Measurements from ENCODE around the gene SAMD4B.

The SAMD4B gene

DNA sequence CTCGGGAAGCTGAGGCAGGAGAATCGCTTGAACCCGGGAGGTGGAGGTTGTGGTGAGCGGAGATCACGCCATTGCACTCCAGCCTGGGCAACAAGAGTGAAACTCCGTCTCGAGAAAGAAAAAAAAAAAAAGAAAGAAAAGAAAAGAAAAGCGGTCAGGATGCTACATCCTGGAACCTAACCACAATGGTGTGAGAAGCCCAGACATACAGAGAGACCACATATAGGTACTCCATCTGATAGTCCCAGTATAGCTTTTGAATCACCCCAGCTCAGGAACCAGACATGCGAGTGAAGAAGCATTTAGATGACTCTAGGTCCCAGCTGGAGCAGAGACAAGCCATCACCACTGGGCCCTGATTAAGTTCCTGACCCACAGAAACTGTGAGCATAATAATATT is 42.8 kb upstream of the SAMD4B start:
- no peaks in the 10 kb centered on the region for H3K36me3 ChIP-seq
- no peak overlapping the region for H3K27ac ChIP-seq
- TF ChIP-seq, protein P1, sequence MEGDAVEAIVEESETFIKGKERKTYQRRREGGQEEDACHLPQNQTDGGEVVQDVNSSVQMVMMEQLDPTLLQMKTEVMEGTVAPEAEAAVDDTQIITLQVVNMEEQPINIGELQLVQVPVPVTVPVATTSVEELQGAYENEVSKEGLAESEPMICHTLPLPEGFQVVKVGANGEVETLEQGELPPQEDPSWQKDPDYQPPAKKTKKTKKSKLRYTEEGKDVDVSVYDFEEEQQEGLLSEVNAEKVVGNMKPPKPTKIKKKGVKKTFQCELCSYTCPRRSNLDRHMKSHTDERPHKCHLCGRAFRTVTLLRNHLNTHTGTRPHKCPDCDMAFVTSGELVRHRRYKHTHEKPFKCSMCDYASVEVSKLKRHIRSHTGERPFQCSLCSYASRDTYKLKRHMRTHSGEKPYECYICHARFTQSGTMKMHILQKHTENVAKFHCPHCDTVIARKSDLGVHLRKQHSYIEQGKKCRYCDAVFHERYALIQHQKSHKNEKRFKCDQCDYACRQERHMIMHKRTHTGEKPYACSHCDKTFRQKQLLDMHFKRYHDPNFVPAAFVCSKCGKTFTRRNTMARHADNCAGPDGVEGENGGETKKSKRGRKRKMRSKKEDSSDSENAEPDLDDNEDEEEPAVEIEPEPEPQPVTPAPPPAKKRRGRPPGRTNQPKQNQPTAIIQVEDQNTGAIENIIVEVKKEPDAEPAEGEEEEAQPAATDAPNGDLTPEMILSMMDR (IDR thresholded peaks at IDR 0.05) = no peak
- no peaks in the 10 kb centered on the region for H3K9me3 ChIP-seq
- H3K27me3 ChIP-seq = peaks cover 8% of the 10 kb centered on the region
- no peak overlapping the region for H3K4me3 ChIP-seq (ENCODE audit: low read depth in 1 of 2, low read length in 1 of 2)
- H3K4me1 ChIP-seq (ENCODE audit: control insufficient read depth in 1 of 2, insufficient read depth in 1 of 2, low read depth in 1 of 2, low read length in 1 of 2) = no peaks in the 10 kb centered on the region

DNA sequence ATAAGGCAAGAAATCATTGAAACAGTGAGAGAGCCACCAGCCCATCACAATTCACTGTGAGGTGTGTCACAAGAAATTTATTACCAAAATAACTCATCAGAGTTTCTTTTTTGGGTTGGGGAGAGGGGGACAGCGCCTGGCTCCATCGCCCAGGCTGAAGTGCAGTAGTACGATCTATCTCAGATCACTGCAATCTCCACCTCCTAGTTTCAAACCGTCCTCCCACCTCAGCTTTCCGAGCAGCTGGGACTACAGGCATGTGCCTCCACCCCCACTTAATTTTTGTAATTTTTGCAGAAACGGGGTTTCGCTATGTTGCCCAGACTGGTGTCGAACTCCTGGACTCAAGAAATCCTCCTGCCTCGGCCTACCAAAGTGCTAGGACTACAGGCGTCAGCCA is 42.4 kb upstream of the SAMD4B start:
- no peaks in the 10 kb centered on the region for H3K4me1 ChIP-seq (ENCODE audit: control insufficient read depth in 1 of 2, insufficient read depth in 1 of 2, low read depth in 1 of 2, low read length in 1 of 2)
- no peaks in the 10 kb centered on the region for H3K9me3 ChIP-seq
- no peaks in the 10 kb centered on the region for H3K36me3 ChIP-seq
- H3K27ac ChIP-seq = no peak overlapping the region
- peaks cover 8% of the 10 kb centered on the region for H3K27me3 ChIP-seq
- H3K4me3 ChIP-seq (ENCODE audit: low read depth in 1 of 2, low read length in 1 of 2) = no peak overlapping the region
- TF ChIP-seq, protein P1 (IDR thresholded peaks at IDR 0.05) = no peak

DNA sequence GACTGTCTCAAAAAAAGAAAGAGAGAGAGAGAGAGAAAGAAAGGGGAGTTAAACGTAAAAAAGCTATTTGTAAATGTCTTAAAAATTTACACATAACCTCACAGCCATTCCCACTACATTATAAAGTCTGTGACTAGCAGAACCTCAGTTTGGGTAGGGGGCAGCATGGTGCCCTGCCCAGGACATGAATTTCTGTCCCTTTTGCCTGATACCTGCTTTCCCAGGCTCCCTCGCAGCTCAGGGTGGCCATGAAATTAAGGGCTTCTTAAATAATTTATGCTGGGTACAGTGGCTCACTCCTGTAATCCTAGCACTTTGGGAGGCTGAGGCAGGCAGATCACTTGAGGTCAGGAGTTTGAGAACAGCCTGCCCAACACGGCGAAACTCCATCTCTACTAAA is 41.2 kb upstream of the SAMD4B start:
- Histone ChIP-seq H3K27ac (no peak overlapping the region), H3K27me3 (peaks cover 8% of the 10 kb centered on the region), H3K9me3 (no peaks in the 10 kb centered on the region), H3K4me3 (ENCODE audit: low read depth in 1 of 2, low read length in 1 of 2) (no peak overlapping the region), H3K4me1 (ENCODE audit: control insufficient read depth in 1 of 2, insufficient read depth in 1 of 2, low read depth in 1 of 2, low read length in 1 of 2) (no peaks in the 10 kb centered on the region), H3K36me3 (no peaks in the 10 kb centered on the region)
- TF ChIP-seq, protein P1 (IDR thresholded peaks at IDR 0.05) = no peak

DNA sequence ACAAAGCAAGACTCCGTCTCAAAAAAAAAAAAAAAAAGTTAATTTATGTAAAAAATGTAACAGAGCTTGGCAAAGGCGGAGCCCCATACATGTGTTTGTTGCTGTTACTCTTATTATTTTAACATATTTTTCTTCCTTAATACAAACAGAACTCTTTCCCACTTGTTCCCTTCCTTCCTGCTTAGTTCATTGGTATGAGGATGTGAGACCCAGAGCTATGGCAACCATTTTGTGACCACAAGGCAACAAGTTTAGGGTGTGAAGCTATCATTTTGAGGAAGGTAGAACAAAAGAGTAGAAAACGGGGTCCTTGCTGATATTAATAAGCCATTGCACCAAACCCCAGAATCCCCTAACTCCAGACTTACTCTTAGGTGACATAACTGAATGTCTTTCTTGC is 40.7 kb upstream of the SAMD4B start:
- Histone ChIP-seq H3K27me3 (peaks cover 8% of the 10 kb centered on the region), H3K36me3 (peaks cover 2% of the 10 kb centered on the region), H3K27ac (no peak overlapping the region)

DNA sequence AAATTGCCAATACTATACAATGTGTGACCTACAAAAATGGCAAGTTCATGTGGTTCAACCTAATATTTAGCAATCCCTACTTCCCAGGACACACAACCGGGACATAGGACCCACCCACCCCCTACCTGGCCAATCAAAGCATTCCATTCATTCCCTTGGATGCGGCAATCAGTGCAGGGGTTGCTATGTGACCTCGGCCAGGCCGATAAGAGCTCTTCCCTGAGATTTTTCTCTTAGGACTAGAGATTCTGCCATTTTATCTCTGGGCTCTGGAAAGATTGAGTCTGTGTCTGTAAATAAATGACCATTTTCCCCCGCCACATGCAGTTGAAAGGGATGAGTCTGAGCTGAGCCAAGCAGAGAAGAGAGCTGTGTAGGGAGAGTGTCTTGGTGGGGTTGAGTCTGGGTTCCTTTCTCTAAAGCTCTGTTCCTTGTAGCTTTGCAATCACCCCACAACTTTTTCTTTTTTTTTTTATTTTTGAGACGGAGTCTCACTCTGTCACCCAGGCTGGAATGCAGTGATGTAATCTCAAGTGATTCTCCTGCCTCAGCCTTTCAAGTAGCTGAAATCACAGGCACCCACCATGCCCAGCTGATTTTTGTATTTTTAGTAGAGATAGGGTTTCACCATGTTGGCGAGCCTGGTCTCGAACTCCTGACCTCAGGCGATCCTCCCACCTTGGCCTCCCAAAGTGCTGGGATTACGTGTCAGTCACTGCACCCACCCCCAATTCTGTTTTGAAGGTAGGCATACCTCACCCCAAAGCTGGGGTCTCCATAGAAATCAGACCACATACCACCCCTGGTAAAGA is 38.6 kb upstream of the SAMD4B start:
- no peaks in the 10 kb centered on the region for H3K9me3 ChIP-seq
- peaks cover 0 to 5% of the 10 kb centered on the region in 2 experiments for H3K4me1 ChIP-seq (ENCODE audit: control insufficient read depth in 1 of 2, insufficient read depth in 1 of 2, low read depth in 1 of 2, low read length in 1 of 2)
- TF ChIP-seq, protein P1 (IDR thresholded peaks at IDR 0.05) = no peak
- H3K27ac ChIP-seq = no peak overlapping the region
- H3K4me3 ChIP-seq (ENCODE audit: low read depth in 1 of 2, low read length in 1 of 2) = no peak overlapping the region
- H3K36me3 ChIP-seq = peaks cover 22% of the 10 kb centered on the region
- H3K27me3 ChIP-seq = no peaks in the 10 kb centered on the region

More for the DNA sequence above, 40.7 kb upstream of the SAMD4B start:
- TF ChIP-seq, protein P1 (IDR thresholded peaks at IDR 0.05) = no peak
- Histone ChIP-seq H3K4me3 (ENCODE audit: low read depth in 1 of 2, low read length in 1 of 2) (no peak overlapping the region), H3K4me1 (ENCODE audit: control insufficient read depth in 1 of 2, insufficient read depth in 1 of 2, low read depth in 1 of 2, low read length in 1 of 2) (no peaks in the 10 kb centered on the region), H3K9me3 (no peaks in the 10 kb centered on the region)
